Stimulated activated naive CD4-positive, alpha-beta T cell treated with Interleukin-2 at 50 U/mL for 16 hours (primary cell): ENCODE results near the gene MEIS1.

ENCODE experiments used
- DNase-seq: peaks from one replicate; lab custom pipeline; 2025; lab: John Stamatoyannopoulos, UW

The MEIS1 gene

GRCh38 chr2:66535574-66536289 is 100.8 kb downstream of the MEIS1 start:
- DNase-seq: no peak

- DNase-seq: no peak
Observed at GRCh38 chr2:66536290-66536673, 101.4 kb downstream of the MEIS1 start.

GRCh38 chr2:66536997-66537396 is 102.1 kb downstream of the MEIS1 start:
- DNase-seq: no peak

GRCh38 chr2:66538291-66538690 is 103.4 kb downstream of the MEIS1 start:
- DNase-seq: no peak

GRCh38 chr2:66539452-66539851 is 104.5 kb downstream of the MEIS1 start:
- no peak for DNase-seq

DNA sequence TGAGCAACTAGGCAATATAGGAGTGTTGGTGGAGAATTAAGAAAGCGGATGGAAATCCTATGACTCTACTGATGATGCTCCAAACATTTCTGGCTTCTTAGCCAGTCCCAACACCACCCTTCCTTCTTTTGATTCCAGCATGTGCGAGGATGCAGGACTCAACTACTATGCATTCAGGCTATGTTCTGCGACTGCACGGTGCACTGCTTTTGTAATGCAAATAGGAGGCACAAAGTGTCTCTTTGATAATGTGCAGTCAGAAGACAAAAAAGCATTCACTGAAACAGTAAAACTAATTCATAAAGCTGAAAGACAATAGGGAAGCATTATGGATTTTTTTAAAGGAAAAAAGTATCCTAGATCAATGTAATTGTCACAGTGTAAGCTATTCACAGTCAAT is 106.7 kb downstream of the MEIS1 start:
- DNase-seq: no peak

- no peak for DNase-seq
Observed at GRCh38 chr2:66543257-66543767, 108.4 kb downstream of the MEIS1 start.

GRCh38 chr2:66544258-66544657 is 109.3 kb downstream of the MEIS1 start:
- no peak for DNase-seq

GRCh38 chr2:66545258-66545657 is 110.3 kb downstream of the MEIS1 start:
- no peak for DNase-seq

- no peak for DNase-seq
Observed at GRCh38 chr2:66547118-66547517, 112.2 kb downstream of the MEIS1 start.

DNA sequence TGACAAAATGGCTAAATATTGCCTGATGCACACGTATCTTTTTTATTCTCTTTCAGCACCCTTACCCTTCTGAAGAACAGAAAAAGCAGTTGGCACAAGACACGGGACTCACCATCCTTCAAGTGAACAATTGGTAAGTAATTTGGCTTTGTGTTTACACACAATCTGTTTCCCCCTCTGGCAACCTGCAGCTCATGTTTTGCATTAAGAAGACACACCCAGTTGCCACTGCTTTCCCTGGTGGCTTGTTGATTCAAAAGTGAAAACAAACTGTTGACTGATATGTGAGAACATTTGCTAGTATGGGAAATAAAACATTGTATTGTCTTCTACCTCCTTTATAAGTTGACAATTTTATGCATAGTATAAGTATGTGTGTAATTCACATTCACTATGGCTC is 113.0 kb downstream of the MEIS1 start:
- no peak for DNase-seq

DNA sequence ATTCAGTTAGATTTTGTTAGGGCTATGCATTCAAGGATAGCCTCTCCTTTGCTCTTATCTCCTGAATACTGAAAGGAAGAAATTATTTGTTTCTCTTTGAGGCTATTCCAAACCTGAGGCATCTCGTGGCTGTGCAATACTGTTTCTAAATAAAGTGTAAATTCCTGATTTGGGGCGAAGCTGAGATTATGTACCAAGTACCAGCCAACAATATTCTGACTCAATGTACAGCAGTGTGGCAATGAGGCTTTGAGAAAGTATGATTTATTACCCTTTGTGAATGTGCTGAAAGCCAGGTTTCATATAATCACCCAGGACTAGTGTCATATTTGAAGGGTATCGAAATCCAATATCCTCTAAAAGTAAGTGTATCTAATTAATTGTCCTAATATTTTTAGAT is 113.5 kb downstream of the MEIS1 start:
- DNase-seq: no peak

- DNase-seq: no peak
Observed at GRCh38 chr2:66550826-66551225, 115.9 kb downstream of the MEIS1 start.

- DNase-seq: no peak
Observed at GRCh38 chr2:66553370-66553769, 118.4 kb downstream of the MEIS1 start.

DNA sequence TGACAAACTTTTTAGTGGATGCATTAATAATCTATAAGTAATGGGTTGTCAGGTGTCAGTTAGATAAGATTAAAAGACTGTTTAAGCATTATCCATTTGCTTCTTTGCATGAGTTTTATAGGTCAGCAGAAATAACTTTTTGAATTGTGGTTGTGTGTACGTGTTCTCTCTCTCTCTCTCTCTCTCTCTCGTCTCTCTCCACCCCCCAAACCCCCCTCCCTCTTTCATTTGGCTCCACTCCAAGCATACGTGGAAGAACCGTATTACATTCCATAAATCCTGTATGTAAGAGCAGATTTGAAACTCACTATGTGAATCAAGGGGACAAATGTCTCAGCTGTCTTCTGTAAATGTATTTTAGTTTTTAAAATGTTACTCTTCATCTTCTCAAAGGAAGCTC is 120.2 kb downstream of the MEIS1 start:
- DNase-seq: no peak

- DNase-seq: no peak
Observed at GRCh38 chr2:66555501-66556324, 120.8 kb downstream of the MEIS1 start.

- no peak for DNase-seq
Observed at GRCh38 chr2:66559672-66560071, 124.7 kb downstream of the MEIS1 start.

DNA sequence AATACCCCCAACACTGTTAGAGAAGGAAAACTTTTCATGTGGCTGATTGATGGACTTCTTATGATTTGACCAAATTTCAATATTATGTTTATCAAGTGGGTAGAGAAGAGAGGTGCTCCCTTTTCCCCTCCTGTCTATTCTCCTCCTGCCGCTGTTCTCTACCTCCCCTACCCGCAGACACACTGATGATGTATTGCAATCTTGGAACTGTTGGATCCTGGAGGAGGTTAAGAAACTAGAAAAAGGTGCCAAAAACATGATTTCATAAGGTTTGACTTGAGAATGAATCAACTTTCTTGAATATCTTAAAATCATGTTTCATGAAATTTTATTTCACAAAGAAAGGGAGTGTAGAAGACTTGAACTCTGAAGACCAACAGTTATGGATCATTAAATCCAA is 125.8 kb downstream of the MEIS1 start:
- no peak for DNase-seq

DNA sequence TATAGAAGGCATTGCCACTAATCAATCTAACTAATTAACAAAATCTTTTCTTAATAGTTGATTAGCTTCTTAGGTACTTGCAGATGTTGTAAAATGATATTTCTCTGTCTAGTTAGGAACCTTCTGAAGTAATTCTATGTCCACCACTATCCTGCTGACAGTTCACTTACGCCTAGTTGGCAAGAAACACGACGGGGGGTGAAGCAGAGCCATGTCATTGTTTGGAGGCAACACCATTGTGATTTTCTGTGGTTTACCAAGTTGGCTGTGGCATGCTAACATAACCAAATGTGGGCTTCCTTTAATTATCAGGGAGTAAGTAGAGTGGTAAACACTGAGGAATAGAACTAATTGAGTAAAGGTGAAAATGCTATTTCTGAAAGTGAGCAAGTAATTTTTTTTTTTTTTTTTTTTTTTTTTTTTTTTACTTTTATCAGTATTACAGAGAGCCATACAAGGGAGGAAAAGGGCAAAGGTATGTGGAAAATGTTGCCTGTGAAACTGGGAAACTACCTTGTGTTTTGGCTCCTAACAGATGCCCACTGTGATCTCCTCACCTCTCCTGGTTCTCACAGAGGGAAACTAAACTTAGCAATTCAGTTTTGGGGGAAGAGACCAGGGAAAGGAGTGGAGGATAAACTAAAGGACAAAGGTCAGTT is 126.8 kb downstream of the MEIS1 start:
- no peak for DNase-seq

DNA sequence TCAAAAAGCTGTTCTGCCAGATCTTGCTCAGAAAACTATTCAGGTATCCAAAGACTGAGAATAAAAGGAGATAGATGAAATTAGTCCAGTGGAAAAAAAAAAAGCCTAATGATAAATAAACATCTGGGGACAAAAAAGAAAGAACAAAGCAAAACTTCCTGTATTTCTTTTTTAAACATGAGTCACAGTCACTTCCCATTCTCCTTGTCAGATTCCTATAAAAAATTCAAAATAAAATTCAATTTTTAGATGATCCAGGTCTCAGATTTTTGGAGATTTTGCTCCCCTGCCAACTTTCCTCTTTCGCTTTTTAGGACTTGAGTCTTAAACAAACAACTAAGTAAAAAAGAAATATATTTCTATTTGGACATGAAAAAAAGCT is 127.4 kb downstream of the MEIS1 start:
- no peak for DNase-seq

DNA sequence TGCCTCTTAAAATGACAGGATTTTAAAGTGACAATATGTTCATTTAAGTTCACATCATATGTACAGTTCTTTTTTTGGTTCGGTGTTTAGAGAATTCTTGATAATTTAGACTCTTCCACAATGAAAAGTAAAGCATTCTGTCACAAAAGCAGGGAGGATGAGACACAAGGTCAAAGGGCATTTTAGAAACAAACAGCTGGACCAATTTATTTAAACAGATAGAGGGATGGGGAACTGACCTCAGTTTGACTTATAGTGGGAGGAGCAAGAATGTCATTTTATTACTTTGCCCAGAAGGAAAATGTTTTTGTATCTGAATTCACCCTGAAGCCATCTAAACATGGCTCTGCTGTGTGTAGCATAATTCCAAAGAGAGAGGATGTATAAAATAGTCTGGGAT is 128.5 kb downstream of the MEIS1 start:
- DNase-seq: no peak

DNA sequence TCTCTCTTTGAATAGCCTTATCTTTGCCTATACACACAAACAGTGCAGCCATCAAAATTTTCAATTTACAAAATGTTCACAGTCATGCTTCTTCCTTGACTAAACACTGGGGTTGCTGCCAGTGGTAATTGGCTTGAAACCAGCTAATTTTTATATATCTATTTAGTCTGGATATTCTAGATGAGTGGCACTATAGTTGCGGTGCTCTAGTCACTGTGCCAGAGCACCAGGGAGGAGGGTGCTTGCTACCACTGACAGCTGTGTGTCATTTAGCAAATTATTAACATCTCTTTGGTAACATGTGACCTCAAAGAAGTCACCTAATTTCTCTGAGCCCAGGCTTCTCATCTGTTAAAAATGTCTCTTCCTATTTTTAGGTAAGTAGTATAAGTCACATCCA is 130.4 kb downstream of the MEIS1 start:
- DNase-seq: no peak
